T47D (cell line): ENCODE measurements around the gene CHM.
"Not testable (repeated sequence)": the region's sequence is repeated elsewhere in the genome, so short reads cannot be mapped to it uniquely, and the experiment has no call there.

Experiments used
- DNase-seq, 2 experiments: peaks; one replicate each; pipeline versions ENCODE4 v3.0.0 to v3.0.0-alpha.2; 2011 to 2012; ENCODE audit warnings: low read depth in 1 of 2, low spot score in 1 of 2
- JUND ChIP-seq: IDR thresholded peaks from 2 replicates; pipeline ENCODE4 v1.6.1; 2012; ENCODE audit warnings: low read depth
- in situ Hi-C: cut with HindIII; loops from 2 replicates; pipeline ENCODE4 v1.10.0; 2016; ENCODE audit warnings: low sequenced_read_pairs, low pct_unique_long_range_greater_than_20kb

Gene CHM

DNA sequence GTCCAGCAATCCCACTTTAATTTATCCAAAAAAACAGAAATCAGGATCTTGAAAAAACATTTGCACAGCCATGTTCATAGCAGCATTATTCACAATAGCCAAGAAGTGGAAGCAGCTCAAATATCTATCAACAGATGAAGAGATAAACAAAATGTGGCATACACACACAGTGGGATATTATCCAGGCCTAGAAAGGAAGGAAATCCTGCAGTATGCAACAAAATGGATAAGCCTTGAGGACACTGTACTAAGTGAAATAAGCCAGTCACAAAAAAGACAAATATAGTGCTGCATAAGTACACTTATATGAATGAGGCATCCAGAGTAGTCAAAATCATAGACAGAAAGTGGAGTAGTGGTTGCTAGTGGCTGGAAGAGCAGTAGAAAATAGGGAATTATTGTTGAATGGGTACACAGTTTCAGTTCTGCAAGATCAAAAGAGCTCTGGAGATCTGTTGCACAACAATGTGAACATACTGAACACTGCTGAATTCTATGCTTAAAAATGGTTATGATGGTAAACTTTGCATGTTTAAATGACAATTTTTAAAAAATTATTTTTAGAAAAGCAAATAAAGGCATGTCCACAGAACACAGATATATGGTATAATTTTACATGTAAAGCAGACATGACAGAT lies 25.6 kb downstream of the CHM start:
- no peak for TF ChIP-seq JUND
- in situ Hi-C loops: no loop called here
- no peak for DNase-seq

DNA sequence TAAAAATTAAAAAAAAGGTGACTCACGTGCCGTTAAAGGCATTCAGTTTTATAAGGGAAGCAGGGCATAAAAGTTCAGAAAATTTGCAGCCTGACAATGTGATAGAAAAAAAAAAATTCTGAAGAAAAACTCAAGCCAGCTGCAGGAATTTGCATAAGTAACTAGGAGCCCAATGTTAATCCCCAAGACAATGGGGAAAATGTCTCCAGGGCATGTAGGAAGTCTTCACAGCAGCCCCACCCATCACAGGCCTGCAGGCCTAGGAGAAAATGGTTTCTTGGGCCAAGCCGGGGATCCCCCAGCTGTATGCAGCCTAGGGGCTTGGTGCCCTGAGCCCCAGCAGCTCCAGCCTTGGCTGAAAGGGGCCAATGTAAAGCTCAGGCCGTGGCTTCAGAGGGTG lies 31.2 kb downstream of the CHM start:
- no peak for DNase-seq
- in situ Hi-C loops: no loop called here
- no peak for TF ChIP-seq JUND

DNA sequence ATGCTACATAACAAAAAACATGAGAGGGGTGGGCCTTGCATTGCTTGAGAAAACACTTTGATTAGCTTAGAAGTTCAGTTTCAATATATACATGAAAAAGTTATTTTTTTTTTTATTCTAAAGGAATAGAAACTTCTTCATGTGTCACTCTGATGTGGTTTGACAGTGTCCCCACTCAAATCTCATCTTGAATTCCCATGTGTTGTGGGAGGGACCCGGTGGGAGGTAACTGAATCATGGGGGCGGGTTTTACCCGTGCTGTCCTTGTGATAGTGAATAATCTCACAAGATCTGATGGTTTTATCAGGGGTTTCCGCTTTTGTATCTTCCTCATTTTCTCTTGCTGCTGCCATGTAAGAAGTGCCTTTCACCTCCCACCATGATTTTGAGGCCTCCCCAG lies 32.4 kb downstream of the CHM start:
- in situ Hi-C loops, DNase-seq: not testable (repeated sequence)

DNA sequence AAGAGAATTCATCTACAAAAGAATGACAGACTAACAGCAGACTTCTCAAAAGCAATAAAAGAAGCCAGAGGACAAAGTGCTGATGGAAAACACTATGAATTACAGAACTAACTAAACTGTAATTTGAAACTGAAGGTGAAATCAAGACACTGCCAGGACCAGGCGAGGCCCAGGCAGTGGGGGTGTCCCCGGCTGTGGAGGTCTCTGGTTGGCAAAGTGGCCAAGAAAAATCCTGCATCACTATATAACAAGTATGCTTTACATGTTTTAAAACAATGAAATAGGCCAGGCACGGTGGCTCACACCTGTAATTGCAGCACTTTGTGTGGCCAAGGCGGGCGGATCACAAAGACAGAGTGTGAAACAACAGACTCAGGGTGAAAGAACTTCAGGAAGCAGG lies 32.9 kb downstream of the CHM start:
- TF ChIP-seq JUND: no peak
- no peak for DNase-seq
- in situ Hi-C loops: no loop called here

DNA sequence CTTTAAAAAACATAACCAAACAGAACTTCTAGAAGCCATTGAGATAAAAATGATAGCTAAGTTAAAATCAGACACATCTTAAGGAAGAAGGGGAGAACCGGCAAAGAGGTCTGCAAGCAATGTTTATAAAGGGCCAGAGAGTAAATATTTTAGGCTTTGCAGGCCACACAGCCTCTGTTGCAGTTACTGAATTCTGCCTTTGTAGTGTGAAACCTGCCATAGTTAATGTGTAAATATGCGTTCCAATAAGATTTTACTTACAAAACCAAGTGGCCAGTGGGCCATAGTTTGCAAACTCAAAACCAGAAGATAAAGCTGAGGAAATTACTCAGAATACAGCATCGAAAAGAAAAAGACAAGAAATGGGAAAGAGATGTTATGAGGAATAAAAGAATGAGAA lies 33.6 kb downstream of the CHM start:
- in situ Hi-C loops: no loop called here
- TF ChIP-seq JUND: no peak
- DNase-seq: no peak

DNA sequence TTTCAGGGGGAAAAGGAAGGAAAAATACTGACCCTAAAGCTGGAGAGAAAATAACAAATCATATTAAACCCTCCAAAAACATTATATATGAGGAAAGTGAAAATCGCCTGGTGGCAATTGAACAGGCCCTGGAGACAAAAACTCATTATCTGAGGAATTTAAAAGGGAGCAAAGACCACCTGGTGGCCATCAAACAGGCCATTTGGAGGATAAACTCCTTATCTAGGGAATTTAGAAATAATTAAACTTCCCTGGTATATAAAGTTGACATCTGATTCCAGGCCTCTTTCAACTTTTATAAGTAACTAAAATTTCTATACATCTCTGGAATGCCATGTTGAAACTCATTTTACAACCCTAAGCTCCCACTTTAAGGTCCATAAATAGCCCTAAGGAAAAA lies 35.2 kb downstream of the CHM start:
- DNase-seq: no peak
- no peak for TF ChIP-seq JUND
- in situ Hi-C loops: no loop called here

DNA sequence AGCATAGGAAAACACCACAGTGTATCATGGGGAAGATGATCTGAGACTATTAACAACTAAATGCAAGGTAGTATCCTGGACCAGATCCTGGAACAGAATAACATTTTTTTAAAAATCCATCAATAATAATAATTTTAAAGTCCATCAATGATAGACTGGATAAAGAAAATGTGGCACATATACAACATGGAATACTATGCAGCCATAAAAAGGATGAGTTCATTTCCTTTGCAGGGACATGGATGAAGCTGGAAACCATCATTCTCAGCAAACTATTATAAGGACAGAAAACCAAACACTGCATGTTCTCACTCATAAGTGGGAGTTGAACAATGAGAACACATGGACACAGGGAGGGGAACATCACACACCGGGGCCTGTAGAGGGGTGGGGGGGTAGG lies 37.6 kb downstream of the CHM start:
- DNase-seq, in situ Hi-C loops: not testable (repeated sequence)

DNA sequence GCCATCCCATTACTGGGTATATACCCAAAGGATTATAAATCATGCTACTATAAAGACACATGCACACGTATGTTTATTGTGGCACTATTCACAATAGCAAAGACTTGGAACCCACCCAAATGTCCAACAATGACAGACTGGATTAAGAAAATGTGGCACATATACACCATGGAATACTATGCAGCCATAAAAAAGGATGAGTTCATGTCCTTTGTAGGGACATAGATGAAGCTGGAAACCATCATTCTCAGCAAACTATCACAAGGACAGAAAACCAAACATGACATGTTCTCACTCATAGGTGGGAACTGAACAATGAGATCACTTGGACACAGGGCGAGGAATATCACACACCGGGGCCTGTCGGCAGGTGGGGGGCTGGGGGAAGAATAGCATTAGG lies 39.5 kb downstream of the CHM start:
- in situ Hi-C loops, DNase-seq: not testable (repeated sequence)

DNA sequence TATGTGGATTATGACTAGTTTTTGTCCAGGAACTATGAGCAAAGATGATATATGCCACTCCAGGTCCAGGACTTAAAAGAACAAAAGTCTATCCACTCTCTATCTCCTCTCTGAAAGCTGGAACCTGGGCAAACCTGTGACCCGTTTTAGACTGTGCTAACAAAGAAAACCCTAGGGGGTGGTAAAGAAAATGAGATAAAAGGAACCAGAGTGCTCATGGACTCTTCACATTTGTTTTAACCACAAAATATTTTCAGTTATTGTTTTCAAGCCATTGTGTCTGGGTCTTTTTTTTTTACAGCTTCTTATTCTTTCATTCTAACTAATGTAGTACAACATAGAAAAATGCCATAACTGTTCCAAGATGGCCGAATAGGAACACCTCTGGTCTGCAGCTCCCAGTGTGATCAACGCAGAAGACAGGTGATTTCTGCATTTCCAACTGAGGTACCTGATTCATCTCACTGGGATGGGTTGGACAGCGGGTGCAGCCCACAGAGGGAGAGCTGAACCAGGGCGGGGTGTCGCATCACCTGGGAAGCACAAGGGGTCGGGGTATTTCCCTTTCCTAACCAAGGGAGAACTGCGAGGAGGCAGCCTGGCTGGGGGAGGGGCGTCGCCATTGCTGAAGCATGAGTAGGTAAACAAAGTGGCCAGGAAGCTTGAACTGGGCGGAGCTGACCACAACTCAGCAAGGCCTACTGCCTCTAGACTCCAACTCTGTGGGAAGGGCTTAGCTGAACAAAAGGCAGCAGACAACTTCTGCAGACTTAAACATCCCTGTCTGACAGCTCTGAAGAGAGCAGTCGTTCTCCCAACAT lies 45.1 kb downstream of the CHM start:
- TF ChIP-seq JUND: no peak
- in situ Hi-C loops: no loop called here
- DNase-seq: peak in 1 of 2 experiments; percentile 46

DNA sequence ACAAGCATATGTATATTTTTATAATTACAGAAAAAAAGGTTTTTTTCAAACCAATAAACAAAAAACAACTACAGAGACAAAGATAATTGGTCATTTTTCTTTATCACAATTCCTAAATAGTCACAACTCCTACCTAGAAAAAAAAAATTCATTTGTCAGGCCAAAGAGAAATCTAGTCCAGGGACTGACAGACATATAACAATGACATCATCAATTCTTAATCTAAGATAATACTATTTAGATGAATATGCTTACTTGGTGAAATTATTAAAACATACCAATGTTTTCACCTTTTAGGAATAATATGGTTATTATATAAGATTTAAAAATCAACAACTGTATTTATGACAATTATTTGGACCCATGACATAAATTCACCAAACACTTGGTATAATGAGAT lies 48.4 kb downstream of the CHM start:
- TF ChIP-seq JUND: no peak
- in situ Hi-C loops: no loop called here
- DNase-seq: no peak

DNA sequence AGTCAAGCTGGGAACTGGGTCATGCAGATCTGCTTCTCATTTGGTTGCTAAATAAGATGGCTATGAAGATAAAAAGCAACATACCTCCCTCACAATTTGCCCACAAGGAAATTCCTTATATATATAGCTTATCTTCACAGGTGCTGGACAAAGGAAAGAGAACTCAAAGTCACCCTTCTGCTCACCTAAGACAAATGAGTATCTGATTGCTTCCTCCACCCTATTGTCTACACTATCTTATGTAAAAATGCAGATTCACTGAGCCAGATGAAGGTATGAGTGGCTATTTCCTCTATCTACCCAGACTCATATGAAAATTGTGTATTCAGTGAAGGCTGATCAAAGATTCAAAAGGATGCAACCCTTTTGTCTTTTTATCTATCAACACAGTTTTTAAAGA lies 50.8 kb downstream of the CHM start:
- no peak for DNase-seq
- in situ Hi-C loops: no loop called here
- no peak for TF ChIP-seq JUND

DNA sequence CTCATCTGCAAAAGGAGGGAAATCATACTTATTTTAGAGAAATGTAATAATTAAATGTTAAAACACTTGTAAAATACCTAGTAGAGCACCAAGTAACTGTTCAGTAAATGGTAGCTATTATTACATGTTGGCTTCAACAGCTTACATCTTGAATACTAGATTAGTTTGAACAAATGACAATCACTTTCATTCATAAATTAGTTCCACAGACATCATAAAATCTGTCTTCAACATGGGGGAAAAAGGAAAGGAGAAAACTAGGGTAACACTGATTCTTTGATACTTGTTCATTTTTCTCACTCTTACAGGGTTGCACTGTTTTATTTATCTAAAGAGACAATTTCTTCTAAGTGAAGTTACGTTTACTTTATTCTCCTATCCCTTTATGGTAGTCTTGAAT lies 51.7 kb downstream of the CHM start:
- TF ChIP-seq JUND: no peak
- DNase-seq: no peak
- in situ Hi-C loops: no loop called here

DNA sequence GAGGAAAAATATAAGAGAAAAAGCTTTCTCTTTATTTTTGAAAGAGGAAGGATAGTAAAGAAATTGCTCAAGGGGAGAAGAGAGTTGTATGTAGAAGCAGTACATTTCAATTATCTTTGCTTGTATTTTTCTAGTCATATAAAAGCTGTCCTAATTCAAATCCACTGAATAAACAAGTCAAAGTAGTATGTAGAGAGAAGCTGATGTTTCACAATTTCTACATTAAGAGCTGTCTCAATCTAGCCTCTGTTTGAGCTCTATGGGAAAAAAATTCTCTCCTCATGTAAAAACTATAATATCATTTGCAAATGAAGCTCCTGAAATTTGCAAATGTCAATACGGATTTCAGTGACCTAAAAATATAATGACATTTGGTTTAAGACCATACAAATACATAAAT lies 52.6 kb downstream of the CHM start:
- in situ Hi-C loops: no loop called here
- DNase-seq: no peak
- no peak for TF ChIP-seq JUND

DNA sequence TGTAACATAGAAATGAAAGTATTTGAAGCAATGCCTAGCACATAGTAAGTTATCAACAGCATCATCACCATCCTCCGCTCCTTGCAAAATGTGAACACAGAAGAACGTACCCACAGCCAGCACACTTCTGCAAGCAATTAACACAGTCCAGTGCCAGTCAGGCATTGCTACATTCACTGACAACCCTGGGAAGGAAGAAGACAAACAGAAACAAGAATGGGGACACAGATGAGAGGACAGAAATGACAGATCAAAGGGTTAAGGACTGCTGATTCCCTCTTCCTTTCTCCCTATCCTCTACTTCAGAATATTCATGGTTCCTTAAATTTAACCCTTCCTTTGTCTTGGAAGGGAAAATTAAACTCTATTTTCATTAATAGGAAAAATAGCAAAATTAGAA lies 53.1 kb downstream of the CHM start:
- no peak for DNase-seq
- in situ Hi-C loops: no loop called here
- TF ChIP-seq JUND: no peak
